Breast epithelium (tissue), 4 donors: ENCODE measurements around the gene TOMM22. TPM values are rescaled to one million over a fixed set of nuclear protein-coding genes. Genes with fewer than 3 reads are reported as not detected.
A peak's percentile ranks its signal among the peaks of the same experiment; 100 is the strongest.

Source experiments
- DNase-seq, 2 donors: peaks; one replicate each; pipeline ENCODE4 v3.0.0-alpha.2; 2019; ENCODE audit warnings: low spot score in 2 of 2
- H3K27ac ChIP-seq, 2 donors: fragments of 200-600 bp; sonication (generic) in 1 of 2; one replicate each; pipeline ENCODE4 v1.5.1; 2016 to 2019; ENCODE audit warnings: mild to moderate bottlenecking in 1 of 2
- H3K27me3 ChIP-seq, 2 donors: fragments of 200-600 bp; sonication (generic) in 1 of 2; one replicate each; pipeline versions ENCODE4 v1.5.1 to v1.6.0; 2017 to 2019; ENCODE audit warnings: control low read depth in 1 of 2, mild to moderate bottlenecking in 1 of 2
- H3K36me3 ChIP-seq: fragments of 200-600 bp; one replicate; pipeline ENCODE4 v1.5.1; 2019
- H3K4me1 ChIP-seq, 2 donors: fragments of 200-600 bp; sonication (generic); one replicate each; pipeline ENCODE4 v1.5.1; 2016 to 2019; ENCODE audit warnings: control low read depth in 1 of 2
- H3K4me3 ChIP-seq, 3 donors: fragments of 200-600 bp; sonication (generic); 1 replicate in 2 of 3; 2 replicates in 1 of 3; pipeline ENCODE4 v1.5.1; 2016 to 2019; ENCODE audit warnings: mild to moderate bottlenecking in 3 of 3, moderate library complexity in 2 of 3
- H3K9me3 ChIP-seq, 2 donors: fragments of 200-600 bp; sonication (generic) in 1 of 2; one replicate each; pipeline ENCODE4 v1.5.1; 2016 to 2019; ENCODE audit warnings: control low read depth in 1 of 2
- POLR2A ChIP-seq: fragments of 450-650 bp; IDR thresholded peaks from one replicate; pipeline ENCODE4 v1.6.1; 2016; ENCODE audit warnings: antibody characterized with exemption, mild to moderate bottlenecking, moderate library complexity
- POLR2AphosphoS5 ChIP-seq, 3 donors: sonication (generic); formaldehyde crosslinking; IDR thresholded peaks; one replicate each; pipeline ENCODE4 v1.6.1; 2017; ENCODE audit warnings: antibody characterized with exemption in 3 of 3
- intact Hi-C: fragments of 100-400 bp; cut with DNase I; formaldehyde crosslinking; loops from one replicate; pipeline ENCODE4 v1.15.1; 2023; ENCODE audit warnings: low total_unique reads
- total RNA-seq, 3 donors: library from RNA; depleted of rRNA; stranded (reverse); fragments of >200 nt; gene quantifications; one replicate each; pipeline ENCODE4 v1.1.0, GENCODE V29; 2016
- TF ChIP-seq, protein P1 (sequence below), 3 donors: fragments of 450-650 bp; IDR thresholded peaks; one replicate each; pipeline ENCODE4 v1.5.1; 2016 to 2017; ENCODE audit warnings: antibody characterized with exemption in 3 of 3, mild to moderate bottlenecking in 3 of 3, moderate library complexity in 3 of 3

The TOMM22 gene
- total RNA-seq, 3 donors from 2014 or later = 30.6 to 37.3 (median 32.8) TPM

- DNase-seq = peak; percentile 92 to 97
- Histone ChIP-seq H3K9me3 (no peaks in the 10 kb centered on the region), H3K4me3 (peak within 1 kb of the TSS; percentile 74 to 97 (median 89)), H3K27ac (peak within 1 kb of the TSS; percentile 91 to 99), H3K27me3 (no peaks in the 10 kb centered on the region), H3K4me1 (peaks cover 0 to 30% of the 10 kb centered on the region in 2 donors), H3K36me3 (no peaks in the 10 kb centered on the region)
- TF ChIP-seq POLR2AphosphoS5 (IDR thresholded peaks at IDR 0.05) (peak; percentile 94 to 99 (median 97)), POLR2A (peak; percentile 88)
- TF ChIP-seq, protein P1, sequence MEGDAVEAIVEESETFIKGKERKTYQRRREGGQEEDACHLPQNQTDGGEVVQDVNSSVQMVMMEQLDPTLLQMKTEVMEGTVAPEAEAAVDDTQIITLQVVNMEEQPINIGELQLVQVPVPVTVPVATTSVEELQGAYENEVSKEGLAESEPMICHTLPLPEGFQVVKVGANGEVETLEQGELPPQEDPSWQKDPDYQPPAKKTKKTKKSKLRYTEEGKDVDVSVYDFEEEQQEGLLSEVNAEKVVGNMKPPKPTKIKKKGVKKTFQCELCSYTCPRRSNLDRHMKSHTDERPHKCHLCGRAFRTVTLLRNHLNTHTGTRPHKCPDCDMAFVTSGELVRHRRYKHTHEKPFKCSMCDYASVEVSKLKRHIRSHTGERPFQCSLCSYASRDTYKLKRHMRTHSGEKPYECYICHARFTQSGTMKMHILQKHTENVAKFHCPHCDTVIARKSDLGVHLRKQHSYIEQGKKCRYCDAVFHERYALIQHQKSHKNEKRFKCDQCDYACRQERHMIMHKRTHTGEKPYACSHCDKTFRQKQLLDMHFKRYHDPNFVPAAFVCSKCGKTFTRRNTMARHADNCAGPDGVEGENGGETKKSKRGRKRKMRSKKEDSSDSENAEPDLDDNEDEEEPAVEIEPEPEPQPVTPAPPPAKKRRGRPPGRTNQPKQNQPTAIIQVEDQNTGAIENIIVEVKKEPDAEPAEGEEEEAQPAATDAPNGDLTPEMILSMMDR (IDR thresholded peaks at IDR 0.05) = peak in 2 of 3 donors; percentile 7 to 42
- intact Hi-C loops = loop anchor here (10.0 kb wide), 1 partner anchor 54 kb away; the partner anchor contains the start of gene SUN2
These were observed 19.3 kb downstream of the TOMM22 start, which contains the start of gene JOSD1 for GRCh38 chr22:38700789-38701628. Gene JOSD1, minus strand, starts transcription at chr22:38700943. Its CDS starts 956 bp downstream, at chr22:38699987.

DNA sequence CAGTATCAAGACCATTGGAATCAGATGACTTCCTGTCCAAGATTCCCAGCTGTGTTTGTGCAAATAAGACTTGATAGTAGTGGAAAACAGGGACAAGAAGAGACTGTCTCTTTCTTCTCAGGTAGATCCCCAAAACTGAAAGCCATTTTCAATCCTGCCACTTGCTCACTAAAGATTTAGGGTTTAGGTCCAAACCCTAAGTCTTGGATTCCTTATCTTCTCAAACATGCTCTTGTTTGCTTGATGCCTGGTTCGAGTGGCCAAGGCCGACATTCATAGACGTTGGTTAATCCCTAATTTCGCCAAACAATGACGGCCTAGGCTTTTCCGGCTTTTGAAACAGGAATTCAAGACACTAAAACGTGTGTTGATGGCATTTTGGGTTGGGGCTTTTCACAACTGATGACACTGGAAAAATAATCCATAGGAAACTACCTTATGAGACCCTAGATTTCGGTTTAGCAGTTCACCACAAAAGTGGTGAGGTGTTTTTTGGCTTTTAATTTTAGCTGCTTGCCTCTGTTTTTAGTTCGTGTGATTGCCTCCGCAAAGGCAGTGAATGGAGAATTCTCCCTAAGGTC is 23.0 kb downstream of the TOMM22 start:
- Histone ChIP-seq H3K27me3 (no peaks in the 10 kb centered on the region), H3K4me1 (peaks cover 4 to 17% of the 10 kb centered on the region in 2 donors), H3K27ac (peak overlapping the region; percentile 88 to 99), H3K9me3 (no peaks in the 10 kb centered on the region), H3K36me3 (no peaks in the 10 kb centered on the region), H3K4me3 (peak overlapping the region; percentile 83 to 90 (median 89))
- intact Hi-C loops = loop anchor here (10.0 kb wide), 1 partner anchor 50 kb away; the partner anchor contains the start of gene SUN2
- TF ChIP-seq, protein P1 (IDR thresholded peaks at IDR 0.05) = no peak
- no peak for TF ChIP-seq POLR2AphosphoS5 (IDR thresholded peaks at IDR 0.05)
- no peak for DNase-seq

DNA sequence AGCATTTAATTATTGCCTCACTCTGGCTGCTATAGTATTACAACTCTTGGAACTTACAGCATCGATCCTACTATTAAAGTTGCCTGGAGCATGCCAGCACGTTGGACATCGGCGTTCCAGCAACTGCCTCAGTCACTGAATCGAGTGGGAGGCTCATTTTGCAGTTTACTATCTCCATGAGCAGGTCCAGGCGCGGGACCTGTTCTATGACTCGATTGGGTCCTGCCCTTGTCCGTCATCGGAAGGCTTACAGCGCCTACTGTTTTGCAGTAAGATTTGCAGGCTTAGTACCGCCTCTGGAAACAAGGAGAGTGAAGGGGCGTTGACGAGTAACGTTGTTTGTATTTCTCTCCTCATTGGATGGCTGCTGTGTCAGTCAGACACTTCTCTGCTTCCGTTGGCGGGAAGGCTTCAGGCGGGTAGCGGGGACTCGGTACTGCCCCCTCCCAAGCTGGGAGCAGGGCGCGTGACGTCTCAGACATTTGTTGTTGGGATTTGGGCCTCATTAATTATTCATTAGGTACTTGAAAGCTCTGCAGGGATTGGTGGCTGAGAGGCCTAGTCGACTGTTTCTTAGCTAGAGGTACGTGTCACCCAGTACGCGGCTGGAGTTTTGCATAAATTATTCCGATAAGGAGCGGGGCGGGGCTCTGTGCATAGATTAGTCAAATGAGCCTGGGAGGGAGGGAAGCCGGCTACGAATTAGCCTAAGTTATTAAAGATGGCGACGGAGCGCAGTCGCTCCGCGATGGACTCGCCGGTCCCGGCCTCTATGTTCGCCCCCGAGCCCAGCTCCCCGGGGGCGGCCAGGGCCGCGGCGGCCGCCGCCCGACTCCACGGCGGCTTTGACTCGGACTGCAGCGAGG is 23.7 kb downstream of the TOMM22 start, which contains the start of gene GTPBP1:
Gene GTPBP1 (plus strand): TSS at position 710 of the 866 bp plus-strand sequence. CDS start 12 bp downstream, at position 722.
- intact Hi-C loops = loop anchor here (10.0 kb wide), 1 partner anchor 49 kb away; the partner anchor contains the start of gene SUN2
- no peaks in the 10 kb centered on the region for H3K9me3 ChIP-seq
- H3K27me3 ChIP-seq = no peaks in the 10 kb centered on the region
- peak within 1 kb of the TSS; percentile 83 to 90 (median 89) for H3K4me3 ChIP-seq
- H3K27ac ChIP-seq = peak within 1 kb of the TSS; percentile 96 to 99
- H3K36me3 ChIP-seq = no peaks in the 10 kb centered on the region
- peak; percentile 82 for TF ChIP-seq POLR2A
- TF ChIP-seq, protein P1 (IDR thresholded peaks at IDR 0.05) = peak in 2 of 3 donors; percentile 20 to 36
- peak; percentile 82 to 92 (median 87) for TF ChIP-seq POLR2AphosphoS5 (IDR thresholded peaks at IDR 0.05)
- H3K4me1 ChIP-seq = peaks cover 4 to 17% of the 10 kb centered on the region in 2 donors
- peak; percentile 97 to 100 for DNase-seq

DNA sequence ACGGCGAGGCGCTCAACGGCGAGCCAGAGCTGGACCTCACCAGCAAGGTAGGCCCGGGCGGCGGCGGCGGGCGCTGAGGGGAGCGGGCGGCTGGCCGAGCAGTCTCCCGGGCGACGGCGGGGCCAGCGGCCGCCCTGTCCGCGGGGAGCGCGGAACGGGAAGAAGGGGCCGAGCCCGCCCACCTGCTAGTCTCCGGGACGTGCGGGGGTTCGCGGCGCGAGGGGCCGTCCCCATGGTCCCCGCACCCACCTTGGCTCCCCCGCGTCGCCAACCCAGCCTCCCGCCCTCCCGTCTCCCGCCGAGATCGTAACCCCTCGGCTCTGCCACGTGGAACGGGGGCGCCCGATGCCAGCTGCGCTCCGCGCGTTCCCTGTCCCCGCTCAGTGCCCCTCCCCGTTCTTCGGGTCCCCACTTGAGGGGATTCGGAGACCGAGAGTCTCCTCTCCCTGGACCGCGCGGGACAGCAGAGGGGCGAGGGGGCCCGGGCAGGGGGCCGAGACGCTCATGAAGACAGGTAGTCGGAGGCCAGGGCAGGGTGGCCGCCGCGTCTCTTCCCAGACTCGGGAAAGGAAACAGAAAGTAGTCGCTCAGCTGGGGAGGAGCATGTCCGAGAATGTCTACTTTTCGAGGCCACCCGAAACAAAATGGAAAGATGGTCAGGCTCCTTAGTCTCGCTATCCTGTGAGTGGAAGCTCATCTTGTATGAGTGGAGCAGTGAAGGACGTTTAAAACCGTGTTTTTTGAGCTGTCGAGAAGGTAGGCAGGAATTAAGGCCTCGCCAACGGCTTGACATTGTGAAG is 24.5 kb downstream of the TOMM22 start:
- intact Hi-C loops = loop anchor here (10.0 kb wide), 1 partner anchor 48 kb away; the partner anchor contains the start of gene SUN2
- peak in 1 of 2 donors; percentile 51 for DNase-seq
- peak overlapping the region; percentile 96 to 99 for H3K27ac ChIP-seq
- H3K4me1 ChIP-seq = peaks cover 4 to 17% of the 10 kb centered on the region in 2 donors
- TF ChIP-seq POLR2AphosphoS5 (IDR thresholded peaks at IDR 0.05) (no peak), POLR2A (no peak)
- TF ChIP-seq, protein P1 (IDR thresholded peaks at IDR 0.05) = no peak
- peak overlapping the region; percentile 83 to 90 (median 89) for H3K4me3 ChIP-seq
- H3K9me3 ChIP-seq = no peaks in the 10 kb centered on the region
- no peaks in the 10 kb centered on the region for H3K36me3 ChIP-seq
- no peaks in the 10 kb centered on the region for H3K27me3 ChIP-seq
